Astrocyte (in vitro differentiated cells and primary cell): ENCODE results near the gene PKD1.

ENCODE experiments used
- CTCF ChIP-seq: IDR thresholded peaks from 2 replicates; pipeline ENCODE4 v1.5.1; 2011; ENCODE audit warnings: low read depth, mild to moderate bottlenecking, inconsistent platforms, low read length, moderate library complexity; ENCODE audit not compliant: insufficient read depth
- EZH2 ChIP-seq: IDR thresholded peaks from 2 replicates; pipeline ENCODE4 v1.6.1; 2012; ENCODE audit warnings: mild to moderate bottlenecking, low read length, inconsistent platforms; ENCODE audit not compliant: insufficient read depth

GRCh38 chr16:2155977-2156848 is 20.5 kb upstream of the PKD1 start:
- TF ChIP-seq CTCF (no peak), EZH2 (no peak)
